Measurements from ENCODE around the gene NPBWR2.
"Not testable (repeated sequence)": the region's sequence is repeated elsewhere in the genome, so short reads cannot be mapped to it uniquely, and the experiment has no call there.

The NPBWR2 gene

GRCh38 chr20:64140956-64141355, 33.6 kb upstream of the NPBWR2 start:
- TF ChIP-seq CTCF (conservative IDR thresholded peaks at IDR 0.05) = no peak
- no peak for TF ChIP-seq ZFX (IDR thresholded peaks at IDR 0.05)
- no peak overlapping the region for H3K27ac ChIP-seq

DNA sequence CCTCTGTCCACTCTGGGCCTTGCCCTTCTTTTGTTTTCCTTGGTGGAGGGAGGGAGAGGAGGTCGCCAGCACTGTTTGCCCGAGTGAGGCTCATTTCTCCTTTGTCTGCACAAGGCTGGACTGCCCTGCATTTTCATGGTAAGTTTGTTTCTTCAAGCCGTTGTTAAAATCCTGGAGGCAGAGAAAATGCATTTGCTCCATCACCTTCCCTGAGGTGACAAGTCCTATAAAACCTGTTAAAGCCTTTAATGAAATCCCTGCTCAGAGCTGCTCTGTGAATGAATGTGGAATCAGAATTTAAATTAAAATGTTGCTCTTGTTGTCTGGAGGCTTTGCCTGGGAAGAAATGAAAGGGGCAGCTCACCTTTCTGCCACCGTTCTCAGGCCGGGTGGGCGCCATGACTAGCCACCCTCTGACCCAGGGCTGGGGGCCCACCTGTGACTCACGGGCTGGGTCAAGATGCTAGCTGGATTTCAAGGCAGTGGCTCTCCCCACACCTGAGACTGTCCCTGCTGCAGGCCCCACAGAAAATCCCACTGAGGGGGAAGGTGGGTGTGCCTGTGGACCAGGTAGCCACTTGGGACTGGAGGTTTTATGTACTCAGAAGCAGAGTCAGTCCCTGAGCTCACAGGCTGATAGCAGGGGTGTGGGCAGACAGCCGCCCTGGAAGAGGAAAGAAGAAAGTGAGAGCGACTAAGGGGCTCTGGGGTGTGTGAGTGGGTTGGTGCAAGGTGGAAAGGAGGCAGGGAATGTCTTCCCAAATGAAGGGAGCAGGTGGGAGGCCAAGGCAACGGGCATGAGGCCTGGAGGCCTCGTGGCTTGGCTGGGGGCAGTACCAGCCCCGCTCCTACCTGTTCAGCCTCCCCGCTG, 32.9 kb upstream of the NPBWR2 start:
- TF ChIP-seq ZFX (IDR thresholded peaks at IDR 0.05) (no peak), CTCF (conservative IDR thresholded peaks at IDR 0.05) (no peak)
- no peak overlapping the region for H3K27ac ChIP-seq

- H3K27ac ChIP-seq = no peak overlapping the region
- no peak for TF ChIP-seq CTCF (conservative IDR thresholded peaks at IDR 0.05)
- no peak for TF ChIP-seq ZFX (IDR thresholded peaks at IDR 0.05)
Observed at GRCh38 chr20:64139199-64140060, 32.1 kb upstream of the NPBWR2 start.

DNA sequence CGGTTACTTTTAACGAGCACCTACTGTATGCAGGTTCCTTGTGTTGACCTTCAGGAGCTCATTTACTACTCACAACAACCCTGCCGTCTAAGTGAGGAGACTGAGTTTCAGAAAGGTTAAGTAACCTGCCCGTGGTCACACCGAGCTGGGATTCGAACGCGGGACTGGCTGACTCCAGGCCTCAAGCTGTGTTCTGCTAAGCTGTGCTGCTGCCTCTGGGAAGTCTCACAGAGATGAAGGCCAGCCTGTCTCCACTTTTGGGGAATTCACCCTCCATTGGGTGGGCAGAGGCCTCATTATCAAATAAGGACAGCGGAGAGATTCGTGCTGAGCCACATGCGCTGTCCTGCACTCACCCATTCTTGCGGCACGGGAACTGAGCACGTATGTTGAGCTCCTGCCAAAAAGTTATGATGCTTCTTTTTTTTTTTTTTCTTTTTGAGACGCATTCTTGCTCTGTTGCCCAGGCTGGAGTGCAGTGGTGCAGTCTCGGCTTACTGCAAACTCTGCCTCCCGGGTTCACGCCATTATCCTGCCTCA, 31.0 kb upstream of the NPBWR2 start:
- no peak overlapping the region for H3K27ac ChIP-seq
- TF ChIP-seq CTCF (conservative IDR thresholded peaks at IDR 0.05) (no peak), ZFX (IDR thresholded peaks at IDR 0.05) (no peak)

DNA sequence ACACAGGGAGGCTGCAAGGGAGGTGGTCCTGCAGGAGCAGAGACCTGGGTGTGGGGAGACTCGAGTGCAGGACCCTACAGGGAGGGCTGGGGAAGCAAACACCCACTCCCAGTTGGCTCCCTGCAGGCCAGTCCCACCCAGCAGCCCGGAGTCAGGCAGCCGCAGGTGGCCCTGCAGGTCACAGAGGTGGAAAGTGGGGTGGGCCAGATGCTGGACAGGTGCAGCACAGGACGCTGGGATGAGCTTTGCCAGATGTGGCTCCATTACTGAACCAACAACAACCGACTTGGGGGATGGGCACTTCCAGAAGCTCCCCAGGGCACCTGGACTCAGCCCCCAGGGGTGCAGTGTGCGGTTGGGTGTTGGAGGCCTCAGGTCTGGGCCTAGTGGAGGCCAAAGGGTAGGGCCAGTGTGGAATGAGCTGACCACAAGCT, 30.2 kb upstream of the NPBWR2 start:
- no peak overlapping the region for H3K27ac ChIP-seq
- TF ChIP-seq CTCF (conservative IDR thresholded peaks at IDR 0.05) = no peak
- no peak for TF ChIP-seq ZFX (IDR thresholded peaks at IDR 0.05)

DNA sequence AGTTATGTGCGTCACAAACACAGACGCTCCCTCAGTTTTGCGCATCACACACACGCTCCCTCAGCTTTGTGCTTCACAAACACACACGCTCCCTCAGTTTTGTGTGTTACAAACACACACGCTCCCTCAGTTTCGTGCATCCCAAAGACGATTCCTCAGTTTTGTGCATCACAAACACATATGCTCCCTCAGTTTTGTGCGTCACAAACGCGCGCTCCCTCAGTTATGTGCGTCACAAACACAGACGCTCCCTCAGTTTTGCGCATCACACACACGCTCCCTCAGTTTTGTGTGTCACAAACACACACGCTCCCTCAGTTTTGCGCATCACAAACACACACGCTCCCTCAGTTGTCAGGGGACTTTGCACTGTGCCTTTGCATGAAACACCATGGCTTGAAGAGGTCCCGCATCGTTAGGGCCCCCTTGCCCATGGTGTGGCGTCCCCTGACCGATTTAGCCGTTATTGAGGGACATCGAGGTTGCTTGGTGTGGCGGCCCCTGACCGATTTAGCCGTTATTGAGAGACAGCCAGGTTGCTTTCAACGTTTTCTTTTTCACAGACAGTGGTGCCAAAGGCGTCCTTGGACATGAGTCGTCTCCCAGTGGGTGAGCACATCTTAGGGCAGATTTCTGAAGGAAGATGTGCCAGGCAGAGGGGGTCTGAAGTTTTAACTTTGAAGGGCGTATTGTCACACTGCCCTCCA, 28.8 kb upstream of the NPBWR2 start:
- no peak overlapping the region for H3K27ac ChIP-seq
- TF ChIP-seq CTCF (conservative IDR thresholded peaks at IDR 0.05) = no peak
- TF ChIP-seq ZFX (IDR thresholded peaks at IDR 0.05) = no peak

DNA sequence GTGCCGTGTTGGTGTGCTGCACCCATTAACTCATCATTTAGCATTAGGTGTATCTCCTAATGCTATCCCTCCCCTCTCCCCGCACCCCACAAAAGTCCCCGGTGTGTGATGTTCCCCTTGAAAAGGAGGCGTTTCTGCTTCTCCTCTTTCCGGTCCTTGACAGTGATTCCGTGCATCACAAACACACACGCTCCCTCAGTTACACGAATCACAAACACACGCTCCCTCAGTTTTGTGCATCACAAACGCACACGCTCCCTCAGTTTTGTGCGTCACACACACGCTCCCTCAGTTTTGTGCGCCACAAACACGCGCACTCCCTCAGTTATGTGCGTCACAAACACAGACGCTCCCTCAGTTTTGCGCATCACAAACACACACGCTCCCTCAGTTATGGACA, 27.4 kb upstream of the NPBWR2 start:
- not testable (repeated sequence) for H3K27ac ChIP-seq
